WERI-Rb-1 (cell line): ENCODE data around the gene PPARA.
A peak's percentile ranks its signal among the peaks of the same experiment; 100 is the strongest.

Experiments used
- DNase-seq: peaks from one replicate; pipeline ENCODE4 v3.0.0-alpha.2; 2020
- H3K27ac ChIP-seq: fragments of 250-450 bp; sonication (Bioruptor Pico); 2 replicates; pipeline ENCODE4 v1.5.1; 2020; ENCODE audit warnings: mild to moderate bottlenecking, moderate library complexity
- H3K27me3 ChIP-seq: fragments of 250-450 bp; sonication (Bioruptor Pico); 2 replicates; pipeline ENCODE4 v1.5.1; 2021; ENCODE audit warnings: mild to moderate bottlenecking, low read depth, moderate library complexity; ENCODE audit not compliant: insufficient read depth, severe bottlenecking
- H3K36me3 ChIP-seq: fragments of 250-450 bp; sonication (Bioruptor Pico); 2 replicates; pipeline ENCODE4 v1.5.1; 2020; ENCODE audit warnings: mild to moderate bottlenecking, moderate library complexity
- H3K4me3 ChIP-seq: 2 replicates; pipeline ENCODE4 v1.5.1; 2011; ENCODE audit warnings: low read depth, mild to moderate bottlenecking, control low read depth, low read length
- H3K9me3 ChIP-seq: fragments of 250-450 bp; sonication (Bioruptor Pico); 2 replicates; pipeline ENCODE4 v1.5.1; 2021; ENCODE audit warnings: mild to moderate bottlenecking, moderate library complexity; ENCODE audit not compliant: severe bottlenecking
- TF ChIP-seq, protein P1 (sequence below): IDR thresholded peaks from 2 replicates; pipeline ENCODE4 v1.5.1; 2011; ENCODE audit warnings: low read depth, mild to moderate bottlenecking, control low read depth, inconsistent platforms, low read length

PPARA gene

DNA sequence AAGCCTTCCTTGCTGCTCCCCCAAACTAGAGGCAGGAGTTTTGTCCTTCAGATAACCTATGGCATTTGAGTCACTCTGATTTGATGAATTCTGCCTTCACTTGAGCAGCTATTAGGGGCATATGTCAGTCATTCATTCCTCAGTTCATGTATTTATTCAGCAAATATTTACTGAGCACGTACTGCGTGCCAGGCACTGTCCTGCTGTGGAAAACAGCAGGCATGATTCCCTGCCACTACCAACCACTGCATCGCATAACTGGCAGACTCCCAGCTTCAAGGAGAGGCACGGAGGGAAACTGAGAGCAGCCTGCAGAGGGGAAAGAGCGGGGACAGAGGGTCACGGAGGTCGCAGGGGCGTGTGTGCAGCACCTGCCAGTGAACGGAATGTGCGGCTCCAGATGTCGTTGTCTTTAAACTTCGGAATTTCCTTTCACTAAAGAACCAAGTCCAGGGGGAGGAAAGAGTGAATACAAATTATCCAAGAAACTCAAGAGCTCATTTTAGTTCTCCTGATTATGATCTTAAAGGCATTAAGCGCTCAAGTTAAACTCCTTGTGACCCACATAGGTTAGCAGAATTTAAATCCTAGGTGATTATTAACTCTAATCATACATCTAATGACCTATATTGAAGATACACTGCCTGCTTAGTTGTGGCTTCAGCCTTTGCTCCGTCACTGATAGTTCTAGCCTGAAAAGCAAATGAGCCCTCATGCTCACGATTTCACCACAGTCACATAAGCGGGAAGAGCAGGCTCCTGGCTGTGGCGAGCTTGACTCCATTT, 12.6 kb downstream of the PPARA start:
- Histone ChIP-seq H3K9me3 (no peaks in the 10 kb centered on the region), H3K27me3 (no peaks in the 10 kb centered on the region), H3K4me3 (no peak overlapping the region), H3K36me3 (peaks cover 3% of the 10 kb centered on the region; the same call in 1 of the 2 replicates), H3K27ac (no peak overlapping the region; the same call in 1 of the 2 replicates)
- DNase-seq, result no peak
- TF ChIP-seq, protein P1, sequence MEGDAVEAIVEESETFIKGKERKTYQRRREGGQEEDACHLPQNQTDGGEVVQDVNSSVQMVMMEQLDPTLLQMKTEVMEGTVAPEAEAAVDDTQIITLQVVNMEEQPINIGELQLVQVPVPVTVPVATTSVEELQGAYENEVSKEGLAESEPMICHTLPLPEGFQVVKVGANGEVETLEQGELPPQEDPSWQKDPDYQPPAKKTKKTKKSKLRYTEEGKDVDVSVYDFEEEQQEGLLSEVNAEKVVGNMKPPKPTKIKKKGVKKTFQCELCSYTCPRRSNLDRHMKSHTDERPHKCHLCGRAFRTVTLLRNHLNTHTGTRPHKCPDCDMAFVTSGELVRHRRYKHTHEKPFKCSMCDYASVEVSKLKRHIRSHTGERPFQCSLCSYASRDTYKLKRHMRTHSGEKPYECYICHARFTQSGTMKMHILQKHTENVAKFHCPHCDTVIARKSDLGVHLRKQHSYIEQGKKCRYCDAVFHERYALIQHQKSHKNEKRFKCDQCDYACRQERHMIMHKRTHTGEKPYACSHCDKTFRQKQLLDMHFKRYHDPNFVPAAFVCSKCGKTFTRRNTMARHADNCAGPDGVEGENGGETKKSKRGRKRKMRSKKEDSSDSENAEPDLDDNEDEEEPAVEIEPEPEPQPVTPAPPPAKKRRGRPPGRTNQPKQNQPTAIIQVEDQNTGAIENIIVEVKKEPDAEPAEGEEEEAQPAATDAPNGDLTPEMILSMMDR, result no peak

DNA sequence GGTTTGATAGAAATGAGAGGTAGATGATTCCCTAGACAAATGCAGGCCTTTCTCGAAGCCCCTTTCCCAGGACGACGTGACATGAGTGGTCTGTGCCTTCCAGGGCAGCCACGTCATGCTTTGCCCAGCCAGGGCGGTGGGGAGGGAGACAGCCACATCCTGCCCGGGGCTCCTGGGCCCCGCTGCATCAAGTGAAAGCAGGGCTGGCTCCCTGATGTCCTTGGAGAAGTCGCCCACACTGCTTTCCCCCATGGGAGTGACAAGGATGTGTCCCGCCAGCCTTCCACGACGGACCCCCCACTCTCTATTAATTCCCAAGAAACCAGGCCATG, 13.2 kb downstream of the PPARA start:
- no peak for DNase-seq
- no peak overlapping the region for H3K4me3 ChIP-seq
- no peak overlapping the region; the same call in 1 of the 2 replicates for H3K27ac ChIP-seq
- no peaks in the 10 kb centered on the region for H3K27me3 ChIP-seq
- H3K9me3 ChIP-seq, result no peaks in the 10 kb centered on the region
- peaks cover 3% of the 10 kb centered on the region; the same call in 1 of the 2 replicates for H3K36me3 ChIP-seq
- TF ChIP-seq, protein P1, result no peak

DNA sequence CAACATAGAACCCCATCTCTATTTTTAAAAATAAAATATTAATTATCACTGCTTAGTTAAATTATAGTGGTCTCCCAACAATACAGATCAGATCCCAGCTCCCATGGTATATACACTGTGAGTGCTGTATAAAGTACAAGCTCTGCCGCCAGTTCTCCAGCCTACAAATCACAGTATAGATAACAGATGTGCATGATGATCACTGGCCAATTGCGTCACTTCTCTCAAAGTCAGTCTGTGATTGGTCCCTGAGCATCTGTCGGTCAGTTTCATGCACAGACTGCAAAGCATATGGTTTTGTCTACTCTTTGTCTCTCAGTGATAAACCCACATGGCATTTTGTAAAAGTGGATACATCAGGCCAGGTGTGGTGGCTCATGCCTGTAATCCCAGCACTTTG, 15.7 kb downstream of the PPARA start:
- Histone ChIP-seq H3K27me3 (no peaks in the 10 kb centered on the region), H3K36me3 (no peaks in the 10 kb centered on the region), H3K4me3 (no peak overlapping the region), H3K9me3 (no peaks in the 10 kb centered on the region), H3K27ac (no peak overlapping the region)
- no peak for DNase-seq
- TF ChIP-seq, protein P1, result no peak

DNA sequence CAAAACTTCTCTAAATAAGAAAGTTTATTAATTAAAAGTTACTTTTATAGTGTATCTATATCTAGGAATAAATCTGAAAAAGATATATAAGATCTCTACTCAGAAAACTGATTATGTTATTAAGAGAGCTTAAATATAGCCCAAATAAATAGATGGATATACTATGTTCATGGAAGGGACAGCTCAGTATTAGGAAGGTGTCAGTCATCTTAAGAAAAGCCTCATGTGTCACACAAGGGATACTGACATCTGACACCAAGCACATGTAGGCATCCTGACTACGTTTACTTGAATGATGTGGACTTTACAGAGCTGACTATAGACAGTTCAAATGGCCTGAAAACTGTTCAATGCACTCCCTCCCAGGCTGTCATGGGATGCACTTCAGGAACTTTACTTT, 19.3 kb downstream of the PPARA start:
- no peak for DNase-seq
- no peaks in the 10 kb centered on the region for H3K36me3 ChIP-seq
- H3K27me3 ChIP-seq, result no peaks in the 10 kb centered on the region
- H3K27ac ChIP-seq, result no peak overlapping the region
- TF ChIP-seq, protein P1, result no peak
- no peaks in the 10 kb centered on the region for H3K9me3 ChIP-seq
- no peak overlapping the region for H3K4me3 ChIP-seq

DNA sequence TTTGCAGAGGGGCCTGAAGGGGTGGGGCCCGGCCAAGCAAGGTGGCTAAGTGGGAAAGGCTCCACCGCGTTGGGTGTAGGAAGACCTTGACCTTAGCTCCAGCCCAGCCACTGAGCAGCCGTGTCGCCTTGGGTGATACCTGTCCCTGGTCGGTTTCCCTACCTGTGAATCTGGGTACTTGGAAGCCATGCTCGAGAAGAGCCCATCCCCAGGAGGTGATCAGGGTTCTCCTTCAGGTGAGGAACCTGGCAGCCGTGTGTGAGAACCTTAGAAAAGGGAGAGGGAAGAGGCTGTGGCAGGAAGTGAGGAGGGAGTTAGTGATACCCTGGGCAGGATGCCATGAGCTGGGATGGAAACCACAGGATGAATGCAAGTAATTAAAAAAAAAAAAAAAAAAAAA, 21.6 kb downstream of the PPARA start:
- Histone ChIP-seq H3K27ac (peak overlapping the region; percentile 46), H3K27me3 (no peaks in the 10 kb centered on the region), H3K36me3 (no peaks in the 10 kb centered on the region), H3K9me3 (no peaks in the 10 kb centered on the region), H3K4me3 (no peak overlapping the region)
- DNase-seq, result no peak
- TF ChIP-seq, protein P1, result no peak
